Right cardiac atrium (tissue), 5 donors: Measurements from ENCODE around the gene POLQ. TPM values are rescaled to one million over a fixed set of nuclear protein-coding genes. Genes with fewer than 3 reads are reported as not detected.
"Not testable (repeated sequence)": the region's sequence is repeated elsewhere in the genome, so short reads cannot be mapped to it uniquely, and the experiment has no call there.

ENCODE experiments used
- ATAC-seq, 2 donors: fragments of 200-7000 bp; cut with Tn5 transposase; one replicate each; pipeline versions ENCODE4 v1.8.0 to v1.9.1; 2020; ENCODE audit warnings: moderate library complexity in 2 of 2, mild to moderate bottlenecking in 1 of 2
- DNase-seq, 3 donors: peaks; one replicate each; pipeline ENCODE4 v3.0.0-alpha.2; 2020
- H3K27ac ChIP-seq: one replicate; pipeline ENCODE4 v1.5.1; 2013; ENCODE audit warnings: mild to moderate bottlenecking, low read length, control low read depth, moderate library complexity
- H3K27me3 ChIP-seq: one replicate; pipeline ENCODE4 v1.6.1; 2013; ENCODE audit not compliant: control insufficient read depth, insufficient read depth
- H3K4me1 ChIP-seq: one replicate; pipeline ENCODE4 v1.6.1; 2013; ENCODE audit warnings: low read length; ENCODE audit not compliant: control insufficient read depth, insufficient read depth
- H3K4me3 ChIP-seq: one replicate; pipeline ENCODE4 v1.5.1; 2013; ENCODE audit warnings: low read length, control low read depth
- H3K9me3 ChIP-seq: one replicate; pipeline ENCODE4 v1.6.1; 2013; ENCODE audit warnings: low read length; ENCODE audit not compliant: control insufficient read depth
- WGBS: extraction: QIAGEN DNeasy Blood & Tissue Kit; methylation state at CpG from one replicate; pipeline ENCODE4 v1.1.7; 2013; 5-methylcytosine and 5-hydroxymethylcytosine counted together
- intact Hi-C, 4 donors: fragments of 100-400 bp; cut with DNase I; formaldehyde crosslinking; loops; one replicate each; pipeline versions ENCODE4 v1.11.0 to v1.14.0; 2022 to 2023
- polyA plus RNA-seq: library from polyadenylated mRNA; stranded (reverse); fragments of 200-250 nt; gene quantifications from one replicate; pipeline ENCODE4 v1.2.3, GENCODE V29; 2013
- total RNA-seq, 4 donors: library from RNA; stranded (reverse); fragmentation: NEBNext Ultra II Directional; extraction: Animal tissue kit (Norgen Biotek cat#: 25700); gene quantifications; one replicate each; pipeline ENCODE4 v1.2.1, GENCODE V29; 2021
- donor health status: healthy with polysubstance abuse.
- donor health status: DM: no; HTN: yes; CAD: no.
- donor health status: DM: no; HTN: no; CAD: no.
- donor health status: DM: no; HTN: yes; CAD: no; lungs with severe emphysema.
- donor health status: DM: yes; HTN: yes; CAD: no.

The POLQ gene
- total and polyA plus RNA-seq, 5 donors, result 0.16 to 0.89 (median 0.68) TPM

DNA sequence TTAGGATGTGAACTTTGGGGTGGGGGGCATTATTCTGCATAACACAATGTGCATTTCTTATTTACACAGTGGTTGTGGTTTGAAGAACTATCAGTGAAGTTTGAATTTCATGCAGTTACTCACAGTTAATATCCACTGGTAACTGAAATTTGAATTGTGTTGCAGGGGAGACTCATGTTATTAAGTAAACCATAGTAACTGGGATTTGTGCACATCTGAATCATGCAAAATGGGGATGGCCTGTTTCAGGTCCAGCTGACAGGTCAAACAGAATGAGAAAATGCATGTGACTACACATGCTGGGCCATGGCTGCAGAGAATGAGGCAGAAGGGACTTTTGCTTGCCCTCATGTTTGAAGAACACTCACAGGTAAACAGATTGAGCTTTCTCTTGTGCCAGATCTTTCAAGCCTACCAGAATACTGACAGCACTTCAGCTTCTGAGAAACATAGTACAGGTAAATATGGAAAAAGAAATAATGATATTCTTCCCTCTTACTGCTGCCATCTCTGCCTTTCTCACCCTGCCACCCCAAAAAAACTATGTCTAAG, 115.0 kb downstream of the POLQ start:
- Histone ChIP-seq H3K9me3 (no peaks in the 10 kb centered on the region), H3K27ac (no peak overlapping the region), H3K4me1 (no peaks in the 10 kb centered on the region), H3K27me3 (no peaks in the 10 kb centered on the region), H3K4me3 (no peak overlapping the region)
- intact Hi-C loops, result no loop called here
- no peak for DNase-seq
- no peak for ATAC-seq

DNA sequence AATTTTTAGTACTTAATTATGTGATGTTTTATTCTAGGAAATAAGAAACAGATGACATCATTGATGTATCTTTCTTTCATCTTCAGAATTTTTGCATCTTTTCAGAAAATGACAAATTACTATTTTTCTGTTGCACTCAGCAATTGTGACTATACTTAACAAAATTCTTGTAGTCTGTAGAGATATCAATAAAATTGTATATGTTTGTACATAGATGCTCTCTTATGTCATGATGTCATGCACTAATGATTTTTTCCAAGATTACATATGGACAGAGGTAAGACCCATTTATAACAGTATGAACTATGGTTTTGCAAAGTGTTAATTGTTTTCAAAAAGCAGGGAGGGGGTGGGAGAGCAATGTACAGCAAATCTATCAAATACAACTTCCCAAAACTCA, 121.2 kb downstream of the POLQ start:
- ATAC-seq, result no peak
- no peak overlapping the region for H3K27ac ChIP-seq
- DNase-seq, result no peak
- no peak overlapping the region for H3K4me3 ChIP-seq
- no peaks in the 10 kb centered on the region for H3K4me1 ChIP-seq
- no peaks in the 10 kb centered on the region for H3K9me3 ChIP-seq
- intact Hi-C loops, result no loop called here
- H3K27me3 ChIP-seq, result no peaks in the 10 kb centered on the region

DNA sequence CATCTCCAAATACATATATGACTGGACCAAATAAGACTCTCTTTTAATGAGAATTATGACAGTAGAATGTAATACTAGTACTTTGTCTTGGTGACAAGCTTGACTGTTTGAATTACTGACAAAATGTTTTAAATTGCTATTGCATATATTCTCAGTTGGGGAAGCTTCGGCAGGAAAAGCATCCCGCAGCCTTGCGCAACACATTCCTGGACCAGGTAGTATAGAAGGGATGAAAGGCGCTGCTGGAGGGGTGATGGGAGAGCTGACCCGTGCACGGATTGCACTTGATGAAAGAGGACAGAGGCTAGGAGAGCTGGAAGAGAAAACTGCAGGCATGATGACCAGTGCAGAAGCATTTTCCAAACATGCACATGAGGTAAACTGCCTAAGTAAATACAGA, 127.6 kb downstream of the POLQ start:
- Histone ChIP-seq H3K4me3 (no peak overlapping the region), H3K27ac (no peak overlapping the region), H3K27me3 (no peaks in the 10 kb centered on the region), H3K9me3 (no peaks in the 10 kb centered on the region), H3K4me1 (no peaks in the 10 kb centered on the region)
- 92% methylated on average over 6 of the region's 6 CpGs for WGBS
- ATAC-seq (no peak), DNase-seq (no peak)
- intact Hi-C loops, result no loop called here

DNA sequence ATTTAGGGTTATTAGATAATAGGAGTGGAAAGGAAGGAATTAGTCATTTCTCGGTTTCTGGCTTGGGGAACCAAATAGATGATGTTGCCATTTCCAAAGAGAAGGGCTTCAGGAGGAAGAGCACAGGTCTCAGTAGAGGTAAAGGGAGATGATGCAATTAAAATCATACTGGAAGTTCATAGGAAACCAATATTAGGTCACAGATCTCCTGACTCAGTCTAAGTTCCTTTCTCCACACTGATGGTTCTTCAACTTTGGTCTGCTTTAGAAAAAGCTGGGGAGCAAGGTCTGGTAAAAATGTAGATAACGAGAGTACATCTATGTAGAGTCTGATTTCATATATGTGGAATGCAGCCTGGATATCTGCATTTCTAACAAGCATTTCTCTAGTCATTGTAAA, 130.9 kb downstream of the POLQ start:
- Histone ChIP-seq H3K4me1 (no peaks in the 10 kb centered on the region), H3K27ac (no peak overlapping the region), H3K27me3 (no peaks in the 10 kb centered on the region), H3K4me3 (no peak overlapping the region), H3K9me3 (no peaks in the 10 kb centered on the region)
- DNase-seq (no peak), ATAC-seq (no peak)
- intact Hi-C loops, result no loop called here
- 60% methylated on average over 2 of the region's 2 CpGs for WGBS

DNA sequence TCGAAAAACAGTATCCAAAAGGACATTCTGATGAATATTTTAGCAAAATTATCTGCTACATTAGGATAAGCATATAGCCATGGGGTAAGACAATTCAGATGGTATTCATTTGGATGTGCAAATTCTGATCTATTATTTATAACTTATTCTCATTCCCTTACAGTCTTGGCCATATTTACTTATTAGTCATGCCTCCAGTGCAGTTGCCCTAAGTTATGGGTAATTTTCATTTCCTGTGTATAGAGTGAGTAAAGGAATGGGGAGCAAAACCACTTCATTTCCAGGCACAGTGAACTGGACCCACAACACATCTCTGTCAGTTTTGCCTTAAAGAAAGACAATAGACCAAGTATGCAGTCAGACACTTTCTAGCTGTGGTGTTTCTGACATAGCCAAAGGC, 134.3 kb downstream of the POLQ start:
- WGBS, result 90% methylated on average over 1 of the region's 1 CpG
- Histone ChIP-seq H3K4me3 (no peak overlapping the region), H3K4me1 (no peaks in the 10 kb centered on the region), H3K27ac (no peak overlapping the region), H3K27me3 (no peaks in the 10 kb centered on the region), H3K9me3 (no peaks in the 10 kb centered on the region)
- no peak for DNase-seq
- no peak for ATAC-seq
- intact Hi-C loops, result no loop called here

DNA sequence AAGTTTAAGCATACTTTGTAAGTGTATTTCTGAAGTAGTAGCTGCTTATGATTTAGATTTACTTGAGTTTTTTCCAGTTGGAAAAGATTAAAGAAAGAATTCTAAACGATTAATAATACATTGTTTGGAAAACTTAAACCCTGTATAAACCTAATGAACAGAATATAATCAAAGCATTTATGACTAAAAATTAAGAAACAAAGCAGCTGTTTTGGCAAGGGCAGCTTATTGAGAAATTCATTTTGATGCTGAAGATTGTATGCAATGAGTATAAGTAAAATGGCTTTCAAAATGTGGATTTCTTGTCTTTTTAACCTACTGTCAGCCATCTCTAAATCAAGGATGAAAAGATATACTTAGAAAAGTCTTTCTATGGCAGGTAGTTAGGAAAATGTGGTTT, 140.2 kb downstream of the POLQ start:
- no peak for DNase-seq
- Histone ChIP-seq H3K9me3 (no peaks in the 10 kb centered on the region), H3K27ac (no peak overlapping the region), H3K4me1 (no peaks in the 10 kb centered on the region), H3K4me3 (no peak overlapping the region), H3K27me3 (no peaks in the 10 kb centered on the region)
- WGBS, result 72% methylated on average over 1 of the region's 1 CpG
- intact Hi-C loops, result no loop called here
- no peak for ATAC-seq

DNA sequence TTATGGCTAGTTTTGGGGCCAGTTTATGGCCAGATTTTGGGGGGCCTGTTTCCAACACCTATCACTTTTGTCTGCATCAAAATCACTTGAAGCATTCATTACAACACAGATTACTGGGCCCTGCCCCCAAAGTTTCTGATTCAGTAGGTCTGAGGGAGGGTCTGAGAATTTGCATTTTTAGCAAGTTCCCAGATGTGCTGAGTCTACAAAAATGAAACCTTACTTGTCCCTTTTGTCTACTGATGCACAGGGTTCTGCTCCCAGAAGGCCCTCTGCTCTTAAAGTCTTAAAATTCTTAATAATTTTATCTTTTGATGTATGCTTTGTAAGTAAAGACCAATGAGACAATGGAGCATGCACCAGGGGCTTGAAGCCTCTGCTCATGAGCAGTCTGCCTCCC, 146.0 kb downstream of the POLQ start:
- Histone ChIP-seq H3K9me3 (no peaks in the 10 kb centered on the region), H3K27me3 (no peaks in the 10 kb centered on the region), H3K27ac (no peak overlapping the region), H3K4me3 (no peak overlapping the region), H3K4me1 (no peaks in the 10 kb centered on the region)
- DNase-seq (no peak), ATAC-seq (no peak)
- intact Hi-C loops, result no loop called here

DNA sequence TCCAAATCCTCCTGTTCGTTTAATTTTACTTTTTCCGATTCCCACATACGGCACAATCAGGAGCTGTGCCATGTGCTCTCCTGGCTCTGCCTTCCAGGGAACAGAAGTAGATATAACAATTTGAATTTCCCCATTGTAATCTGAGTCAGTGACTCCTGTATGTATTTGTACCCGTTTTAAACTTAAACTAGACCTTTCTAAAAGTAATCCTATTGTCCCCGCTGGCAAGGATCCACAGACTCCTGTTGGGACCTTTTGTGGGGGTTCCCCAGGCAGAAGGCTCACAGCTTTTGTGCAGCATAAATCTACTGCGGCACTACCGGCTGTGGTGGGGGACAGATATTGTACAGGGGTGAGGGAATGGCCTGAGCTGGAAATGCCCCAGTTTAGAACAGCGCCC, 147.7 kb downstream of the POLQ start:
- H3K27ac ChIP-seq, ATAC-seq, H3K4me3 ChIP-seq, H3K27me3 ChIP-seq, H3K9me3 ChIP-seq, intact Hi-C loops, DNase-seq, H3K4me1 ChIP-seq: not testable (repeated sequence)
- WGBS, result 49% methylated on average over 8 of the region's 8 CpGs

DNA sequence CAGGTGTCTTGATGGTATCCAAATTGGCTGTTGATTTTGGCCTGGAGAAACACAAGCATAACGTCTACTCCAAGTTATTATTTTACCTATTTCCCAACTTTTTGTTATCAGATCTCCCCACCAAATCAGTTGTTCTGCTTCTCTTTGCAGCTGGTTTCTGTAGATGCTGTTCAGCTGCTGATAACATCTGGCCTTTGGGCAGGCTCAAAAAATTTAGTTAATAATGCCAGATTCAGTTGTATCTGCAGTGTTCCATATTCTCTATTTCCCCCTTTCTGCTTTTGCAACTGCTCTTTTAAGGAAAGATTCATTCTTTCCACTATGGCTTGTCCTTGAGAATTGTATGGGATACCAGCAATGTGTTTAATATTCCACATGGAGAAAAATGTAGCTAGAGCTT, 149.8 kb downstream of the POLQ start:
- H3K4me3 ChIP-seq, ATAC-seq, H3K9me3 ChIP-seq, intact Hi-C loops, H3K27ac ChIP-seq, H3K4me1 ChIP-seq, H3K27me3 ChIP-seq, DNase-seq: not testable (repeated sequence)
- 57% methylated on average over 1 of the region's 1 CpG for WGBS

DNA sequence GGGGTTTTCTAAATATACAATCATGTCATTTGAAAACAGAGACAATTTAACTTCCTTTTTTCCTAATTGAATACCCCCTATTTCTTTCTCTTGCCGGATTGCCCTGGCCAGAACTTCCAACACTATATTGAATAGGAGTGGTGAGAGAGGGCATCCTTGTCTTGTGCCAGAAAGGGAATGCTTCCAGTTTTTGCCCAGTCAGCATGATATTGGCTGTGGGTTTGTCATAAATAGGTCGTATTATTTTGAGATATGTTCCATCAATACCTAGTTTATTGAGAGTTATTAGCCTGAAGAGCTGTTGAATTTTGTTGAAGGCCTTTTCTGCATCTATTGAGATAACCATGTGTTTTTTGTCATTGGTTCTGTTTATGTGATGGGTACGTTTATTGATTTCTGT, 157.5 kb downstream of the POLQ start:
- intact Hi-C loops, H3K27ac ChIP-seq, ATAC-seq, DNase-seq, H3K27me3 ChIP-seq, H3K9me3 ChIP-seq, H3K4me3 ChIP-seq, H3K4me1 ChIP-seq: not testable (repeated sequence)
- WGBS, result 70% methylated on average over 3 of the region's 3 CpGs
